ENCODE data around the gene CFAP74. TPM values are rescaled to one million over a fixed set of nuclear protein-coding genes. Genes with fewer than 3 reads are reported as not detected.

CFAP74 gene
- total RNA-seq, 1 donor from 2014 or later = not detected

- H3K4me1 Mint-ChIP-seq (ENCODE audit: unreplicated experiment) = peaks cover 30% of the 10 kb centered on the region
- peak overlapping the region; percentile 73 for H3K27ac Mint-ChIP-seq (ENCODE audit: unreplicated experiment)
Measured at GRCh38 chr1:1906185-1907097, 97.1 kb downstream of the CFAP74 start.

GRCh38 chr1:1903224-1903623, 100.4 kb downstream of the CFAP74 start:
- no peak for DNase-seq (ENCODE audit: extremely low spot score, unreplicated experiment)
- H3K9me3 Mint-ChIP-seq (ENCODE audit: unreplicated experiment) = no peaks in the 10 kb centered on the region
- no peak overlapping the region for H3K4me3 Mint-ChIP-seq (ENCODE audit: unreplicated experiment)
- H3K27ac Mint-ChIP-seq (ENCODE audit: unreplicated experiment) = no peak overlapping the region
- peaks cover 21% of the 10 kb centered on the region for H3K4me1 Mint-ChIP-seq (ENCODE audit: unreplicated experiment)
- TF ChIP-seq CTCF (IDR thresholded peaks at IDR 0.05) = no peak
- no peaks in the 10 kb centered on the region for H3K27me3 Mint-ChIP-seq (ENCODE audit: unreplicated experiment)
- no peaks in the 10 kb centered on the region for H3K36me3 Mint-ChIP-seq (ENCODE audit: unreplicated experiment)

More at GRCh38 chr1:1906185-1907097, 97.1 kb downstream of the CFAP74 start:
- peak; percentile 94 for DNase-seq (ENCODE audit: extremely low spot score, unreplicated experiment)
- Mint-ChIP-seq H3K36me3 (ENCODE audit: unreplicated experiment) (no peaks in the 10 kb centered on the region), H3K9me3 (ENCODE audit: unreplicated experiment) (no peaks in the 10 kb centered on the region), H3K27me3 (ENCODE audit: unreplicated experiment) (no peaks in the 10 kb centered on the region), H3K4me3 (ENCODE audit: unreplicated experiment) (peak overlapping the region; percentile 47)
- peak; percentile 93 for TF ChIP-seq CTCF (IDR thresholded peaks at IDR 0.05)

GRCh38 chr1:1901641-1902294, 101.8 kb downstream of the CFAP74 start:
- no peak for TF ChIP-seq CTCF (IDR thresholded peaks at IDR 0.05)
- H3K27ac Mint-ChIP-seq (ENCODE audit: unreplicated experiment) = no peak overlapping the region
- DNase-seq (ENCODE audit: extremely low spot score, unreplicated experiment) = no peak
- no peaks in the 10 kb centered on the region for H3K36me3 Mint-ChIP-seq (ENCODE audit: unreplicated experiment)
- H3K4me3 Mint-ChIP-seq (ENCODE audit: unreplicated experiment) = no peak overlapping the region
- H3K27me3 Mint-ChIP-seq (ENCODE audit: unreplicated experiment) = no peaks in the 10 kb centered on the region
- H3K9me3 Mint-ChIP-seq (ENCODE audit: unreplicated experiment) = no peaks in the 10 kb centered on the region
- H3K4me1 Mint-ChIP-seq (ENCODE audit: unreplicated experiment) = peaks cover 7% of the 10 kb centered on the region

GRCh38 chr1:1900883-1901640, 102.5 kb downstream of the CFAP74 start:
- Mint-ChIP-seq H3K9me3 (ENCODE audit: unreplicated experiment) (no peaks in the 10 kb centered on the region), H3K36me3 (ENCODE audit: unreplicated experiment) (no peaks in the 10 kb centered on the region), H3K27me3 (ENCODE audit: unreplicated experiment) (no peaks in the 10 kb centered on the region), H3K4me3 (ENCODE audit: unreplicated experiment) (no peak overlapping the region), H3K4me1 (ENCODE audit: unreplicated experiment) (peaks cover 1% of the 10 kb centered on the region), H3K27ac (ENCODE audit: unreplicated experiment) (no peak overlapping the region)
- no peak for TF ChIP-seq CTCF (IDR thresholded peaks at IDR 0.05)
- DNase-seq (ENCODE audit: extremely low spot score, unreplicated experiment) = no peak
